HUES48 (cell line): ENCODE data around the gene HEMK1.

Experiments
- H3K27ac ChIP-seq: one replicate; pipeline ENCODE4 v1.7.0; 2013; ENCODE audit warnings: low read depth, low read length, inconsistent platforms
- H3K27me3 ChIP-seq: 2 replicates; pipeline ENCODE4 v1.6.1; 2013; ENCODE audit warnings: mild to moderate bottlenecking, low read length; ENCODE audit not compliant: control insufficient read depth, insufficient read depth
- H3K36me3 ChIP-seq: 2 replicates; pipeline ENCODE4 v1.6.1; 2013; ENCODE audit warnings: low read length; ENCODE audit not compliant: control insufficient read depth, insufficient read depth
- H3K4me1 ChIP-seq: 2 replicates; pipeline ENCODE4 v1.6.1; 2013; ENCODE audit warnings: mild to moderate bottlenecking, low read length; ENCODE audit not compliant: control insufficient read depth, insufficient read depth
- H3K4me3 ChIP-seq: 2 replicates; pipeline ENCODE4 v1.5.1; 2013; ENCODE audit warnings: mild to moderate bottlenecking, low read depth, low read length
- H3K9ac ChIP-seq: 2 replicates; pipeline ENCODE4 v1.6.1; 2013; ENCODE audit warnings: mild to moderate bottlenecking, low read depth, low read length, moderate library complexity
- H3K9me3 ChIP-seq: 2 replicates; pipeline ENCODE4 v1.6.1; 2013; ENCODE audit warnings: low read length; ENCODE audit not compliant: control insufficient read depth, insufficient read depth

The HEMK1 gene

GRCh38 chr3:50611464-50612233, 42.3 kb downstream of the HEMK1 start, which contains the start of gene CISH:
Gene CISH, minus strand, starts transcription at chr3:50611774. Its CDS starts 124 bp downstream, at chr3:50611650.
- H3K4me3 ChIP-seq, result peak within 1 kb of the TSS; percentile 67
- H3K27ac ChIP-seq, result peak within 1 kb of the TSS; percentile 87
- H3K9ac ChIP-seq, result peak within 1 kb of the TSS; percentile 50; the same call in 1 of the 2 replicates
- no peaks in the 10 kb centered on the region for H3K36me3 ChIP-seq
- no peaks in the 10 kb centered on the region for H3K9me3 ChIP-seq
- peaks cover 40% of the 10 kb centered on the region for H3K27me3 ChIP-seq
- peaks cover 8% of the 10 kb centered on the region for H3K4me1 ChIP-seq

- H3K27me3 ChIP-seq, result peaks cover 40% of the 10 kb centered on the region
- H3K4me1 ChIP-seq, result peaks cover 8% of the 10 kb centered on the region
- no peak overlapping the region for H3K27ac ChIP-seq
- no peaks in the 10 kb centered on the region for H3K36me3 ChIP-seq
- no peaks in the 10 kb centered on the region for H3K9me3 ChIP-seq
- no peak overlapping the region for H3K9ac ChIP-seq
- H3K4me3 ChIP-seq, result peak overlapping the region; percentile 67
These were observed 43.0 kb downstream of the HEMK1 start for GRCh38 chr3:50612234-50612882.

- Histone ChIP-seq H3K9me3 (no peaks in the 10 kb centered on the region), H3K4me3 (no peak overlapping the region), H3K27ac (no peak overlapping the region), H3K27me3 (peaks cover 40% of the 10 kb centered on the region), H3K4me1 (peaks cover 15% of the 10 kb centered on the region), H3K36me3 (no peaks in the 10 kb centered on the region), H3K9ac (no peak overlapping the region)
These were observed 43.9 kb downstream of the HEMK1 start for GRCh38 chr3:50612970-50613846.

GRCh38 chr3:50615190-50615589, 45.9 kb downstream of the HEMK1 start:
- Histone ChIP-seq H3K9me3 (no peaks in the 10 kb centered on the region), H3K36me3 (peaks cover 7% of the 10 kb centered on the region; the same call in 1 of the 2 replicates), H3K9ac (no peak overlapping the region), H3K4me3 (no peak overlapping the region), H3K27ac (no peak overlapping the region), H3K27me3 (peaks cover 37% of the 10 kb centered on the region), H3K4me1 (peaks cover 15% of the 10 kb centered on the region)

- Histone ChIP-seq H3K27me3 (peaks cover 28% of the 10 kb centered on the region), H3K36me3 (peaks cover 8% of the 10 kb centered on the region; the same call in 1 of the 2 replicates), H3K4me3 (peak overlapping the region; percentile 75), H3K4me1 (peaks cover 11% of the 10 kb centered on the region), H3K9me3 (no peaks in the 10 kb centered on the region), H3K27ac (peak overlapping the region; percentile 38), H3K9ac (no peak overlapping the region)
These were observed 46.9 kb downstream of the HEMK1 start for GRCh38 chr3:50616003-50616769.

GRCh38 chr3:50616770-50617095, 47.4 kb downstream of the HEMK1 start:
- H3K4me3 ChIP-seq, result peak overlapping the region; percentile 75
- no peaks in the 10 kb centered on the region for H3K9me3 ChIP-seq
- H3K27me3 ChIP-seq, result peaks cover 25% of the 10 kb centered on the region
- peak overlapping the region; percentile 38 for H3K27ac ChIP-seq
- H3K36me3 ChIP-seq, result peaks cover 8% of the 10 kb centered on the region; the same call in 1 of the 2 replicates
- H3K9ac ChIP-seq, result no peak overlapping the region
- peaks cover 11% of the 10 kb centered on the region for H3K4me1 ChIP-seq

- H3K4me3 ChIP-seq, result peak within 1 kb of the TSS; percentile 78
- peaks cover 8% of the 10 kb centered on the region; the same call in 1 of the 2 replicates for H3K36me3 ChIP-seq
- H3K9ac ChIP-seq, result peak within 1 kb of the TSS; percentile 85
- H3K4me1 ChIP-seq, result peaks cover 11% of the 10 kb centered on the region
- H3K9me3 ChIP-seq, result no peaks in the 10 kb centered on the region
- peaks cover 22% of the 10 kb centered on the region for H3K27me3 ChIP-seq
- H3K27ac ChIP-seq, result peak within 1 kb of the TSS; percentile 75
These were observed 47.9 kb downstream of the HEMK1 start, which contains the start of gene MAPKAPK3 for GRCh38 chr3:50617096-50617791. Gene MAPKAPK3, plus strand, starts transcription at chr3:50617151. Its CDS starts 415 bp downstream, at chr3:50617566.

GRCh38 chr3:50617911-50618481, 48.7 kb downstream of the HEMK1 start:
- Histone ChIP-seq H3K36me3 (peaks cover 8% of the 10 kb centered on the region; the same call in 1 of the 2 replicates), H3K9me3 (no peaks in the 10 kb centered on the region), H3K9ac (peak overlapping the region; percentile 85), H3K4me1 (peaks cover 11% of the 10 kb centered on the region), H3K27me3 (peaks cover 15% of the 10 kb centered on the region), H3K4me3 (peak overlapping the region; percentile 78), H3K27ac (no peak overlapping the region)

- Histone ChIP-seq H3K4me3 (no peak overlapping the region), H3K9ac (no peak overlapping the region), H3K9me3 (no peaks in the 10 kb centered on the region), H3K36me3 (peaks cover 8% of the 10 kb centered on the region; the same call in 1 of the 2 replicates), H3K4me1 (peaks cover 25% of the 10 kb centered on the region), H3K27me3 (peaks cover 1% of the 10 kb centered on the region; the same call in 1 of the 2 replicates), H3K27ac (no peak overlapping the region)
These were observed 51.1 kb downstream of the HEMK1 start for GRCh38 chr3:50620420-50620819.
